Bone marrow (tissue), 2 donors: Measurements from ENCODE around the gene CEP83.
"Not testable (repeated sequence)": the region's sequence is repeated elsewhere in the genome, so short reads cannot be mapped to it uniquely, and the experiment has no call there.

ENCODE experiments used
- DNase-seq, 2 donors: peaks; one replicate each; lab custom pipeline; 2025; lab: John Stamatoyannopoulos, UW

Gene CEP83, protein sequence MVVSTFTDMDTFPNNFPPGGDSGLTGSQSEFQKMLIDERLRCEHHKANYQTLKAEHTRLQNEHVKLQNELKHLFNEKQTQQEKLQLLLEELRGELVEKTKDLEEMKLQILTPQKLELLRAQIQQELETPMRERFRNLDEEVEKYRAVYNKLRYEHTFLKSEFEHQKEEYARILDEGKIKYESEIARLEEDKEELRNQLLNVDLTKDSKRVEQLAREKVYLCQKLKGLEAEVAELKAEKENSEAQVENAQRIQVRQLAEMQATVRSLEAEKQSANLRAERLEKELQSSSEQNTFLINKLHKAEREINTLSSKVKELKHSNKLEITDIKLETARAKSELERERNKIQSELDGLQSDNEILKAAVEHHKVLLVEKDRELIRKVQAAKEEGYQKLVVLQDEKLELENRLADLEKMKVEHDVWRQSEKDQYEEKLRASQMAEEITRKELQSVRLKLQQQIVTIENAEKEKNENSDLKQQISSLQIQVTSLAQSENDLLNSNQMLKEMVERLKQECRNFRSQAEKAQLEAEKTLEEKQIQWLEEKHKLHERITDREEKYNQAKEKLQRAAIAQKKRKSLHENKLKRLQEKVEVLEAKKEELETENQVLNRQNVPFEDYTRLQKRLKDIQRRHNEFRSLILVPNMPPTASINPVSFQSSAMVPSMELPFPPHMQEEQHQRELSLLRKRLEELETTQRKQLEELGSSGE

DNA sequence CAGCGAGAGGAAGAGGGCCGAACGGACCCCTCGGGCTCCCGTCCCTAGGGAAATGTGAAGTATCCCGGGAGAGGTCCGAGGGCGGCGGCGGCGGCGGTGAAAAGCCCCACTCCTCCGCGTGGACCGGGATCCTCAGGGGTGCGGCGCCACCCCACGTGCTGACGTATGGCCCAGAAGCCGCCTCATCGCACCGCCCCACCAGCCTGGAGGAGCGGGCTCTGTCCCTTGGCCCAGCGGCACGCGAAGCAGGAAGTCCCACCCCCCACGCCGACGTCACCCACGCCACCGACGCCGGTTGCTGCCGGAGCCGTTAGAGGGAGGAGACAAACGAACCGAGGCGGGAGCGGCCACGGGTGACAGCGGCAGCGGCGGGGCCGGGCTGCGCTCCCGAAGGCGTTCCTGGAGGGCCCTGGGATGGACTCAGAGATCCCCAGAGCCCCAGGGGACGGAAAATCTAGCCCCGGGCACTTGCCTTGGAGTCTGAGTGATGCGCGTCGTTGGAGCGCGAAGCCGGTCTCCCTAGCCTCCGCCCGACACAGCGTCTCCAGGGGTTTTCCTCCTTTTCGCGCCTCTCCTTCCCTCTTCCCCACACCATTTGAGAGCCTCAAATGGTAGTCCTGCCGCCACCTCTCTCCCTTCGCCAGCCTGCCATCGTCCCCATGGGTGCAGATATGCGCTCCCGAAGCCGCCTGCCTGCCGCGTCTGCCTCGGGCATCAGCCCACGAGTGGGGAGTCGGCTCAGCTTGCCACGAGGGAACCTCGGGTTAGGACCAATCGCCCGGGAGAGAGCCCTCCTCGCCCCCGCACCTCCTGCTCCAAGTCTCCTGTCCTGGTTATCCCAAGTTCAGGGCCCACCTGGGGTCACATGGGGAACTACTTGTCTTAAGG is at the start of gene CEP83:
CEP83 (minus strand) TSS at position 140 of the 888 bp plus-strand sequence. CDS start 47,377 bp downstream, outside the sequence.
- DNase-seq, result peak; percentile 83 to 93

GRCh38 chr12:94509317-94509716 is 49.6 kb upstream of the CEP83 start:
- no peak for DNase-seq

- DNase-seq, result no peak
These were observed 47.8 kb upstream of the CEP83 start for GRCh38 chr12:94507455-94507854.

DNA sequence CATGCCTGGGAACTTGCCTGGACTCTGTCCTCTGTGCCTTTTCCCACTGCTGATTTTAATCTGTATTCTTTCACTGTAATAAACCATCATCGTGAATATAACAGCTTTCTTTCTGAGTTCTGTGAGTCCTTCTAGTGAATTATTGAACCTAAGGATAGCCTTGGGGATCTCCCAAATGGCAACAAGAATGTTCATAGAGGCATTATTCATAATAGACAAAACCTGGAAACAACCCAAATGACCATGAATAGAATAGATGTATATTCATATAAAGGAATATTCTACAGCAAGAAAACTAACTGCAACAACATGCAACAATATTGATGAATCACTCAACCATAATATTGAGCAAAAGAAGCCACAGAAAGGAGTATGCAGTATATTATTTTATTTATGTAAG is 44.7 kb upstream of the CEP83 start:
- no peak for DNase-seq

DNA sequence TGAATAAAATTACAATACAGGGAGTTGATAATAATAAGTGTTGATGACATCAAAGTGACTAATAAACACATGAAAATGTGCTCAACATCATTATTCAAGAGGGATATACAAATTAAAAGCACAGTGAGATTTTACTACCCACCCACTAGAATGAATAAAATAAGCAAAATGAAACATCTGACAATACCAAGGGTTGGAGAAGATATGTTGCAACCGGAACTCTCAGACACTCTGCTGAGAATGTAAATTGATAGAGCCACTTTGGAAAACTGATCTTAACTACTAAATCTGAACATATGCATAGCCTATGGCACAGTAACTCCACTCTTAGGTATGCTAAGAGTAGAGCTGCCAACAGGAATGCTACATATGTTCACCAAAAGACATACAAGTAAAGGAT is 44.0 kb upstream of the CEP83 start:
- DNase-seq, result no peak

DNA sequence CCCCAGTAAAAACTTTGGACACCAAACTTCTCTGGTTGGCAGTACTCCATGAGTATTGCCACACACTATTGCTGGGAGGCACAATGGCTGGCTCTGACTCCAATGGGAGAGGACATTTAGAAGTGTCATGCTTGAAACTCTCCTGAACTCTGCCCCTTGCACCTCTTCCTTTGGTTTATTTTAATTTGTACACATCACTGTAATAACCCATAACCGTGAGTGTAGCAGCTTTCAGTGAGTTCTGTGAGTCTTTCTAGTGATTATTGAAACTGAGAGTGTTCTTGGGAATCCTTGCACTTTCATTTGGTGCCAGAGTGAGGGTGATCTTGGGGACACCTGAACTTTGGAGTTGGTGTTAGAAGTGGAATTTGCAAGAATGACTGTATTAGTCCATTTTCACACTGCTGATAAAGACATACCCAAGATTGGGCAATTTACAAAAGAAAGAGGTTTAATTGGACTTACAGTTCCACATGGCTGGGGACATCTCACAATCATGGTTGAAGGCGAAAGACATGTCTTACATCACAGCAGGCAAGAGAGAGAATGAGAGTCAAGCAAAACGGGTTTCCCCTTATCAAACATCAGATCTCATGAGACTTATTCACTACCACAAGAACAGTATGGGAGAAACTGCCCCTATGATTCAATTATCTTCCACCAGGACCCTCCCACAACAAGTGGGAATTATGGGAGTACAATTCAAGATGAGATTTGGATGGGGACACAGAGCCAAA is 41.3 kb upstream of the CEP83 start:
- no peak for DNase-seq

DNA sequence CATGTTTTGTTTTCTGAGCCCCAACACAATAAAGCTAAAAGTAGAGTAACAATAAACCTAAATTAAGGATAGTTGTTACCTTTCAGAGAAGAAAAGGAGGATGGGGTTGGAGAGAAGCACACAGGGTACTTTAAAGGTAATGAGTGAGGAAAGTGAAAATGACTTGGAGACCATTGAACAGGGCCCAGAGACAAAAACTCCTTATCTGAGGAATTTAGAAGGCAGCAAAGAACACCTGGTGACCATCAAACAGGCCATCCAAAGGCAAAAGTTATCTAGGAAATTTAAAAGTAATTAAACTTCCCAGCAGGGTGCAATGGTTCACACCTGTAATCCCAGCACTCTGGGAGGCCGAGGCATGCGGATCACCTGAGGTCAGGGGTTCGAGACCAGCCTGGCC is 39.0 kb upstream of the CEP83 start:
- DNase-seq, result no peak

DNA sequence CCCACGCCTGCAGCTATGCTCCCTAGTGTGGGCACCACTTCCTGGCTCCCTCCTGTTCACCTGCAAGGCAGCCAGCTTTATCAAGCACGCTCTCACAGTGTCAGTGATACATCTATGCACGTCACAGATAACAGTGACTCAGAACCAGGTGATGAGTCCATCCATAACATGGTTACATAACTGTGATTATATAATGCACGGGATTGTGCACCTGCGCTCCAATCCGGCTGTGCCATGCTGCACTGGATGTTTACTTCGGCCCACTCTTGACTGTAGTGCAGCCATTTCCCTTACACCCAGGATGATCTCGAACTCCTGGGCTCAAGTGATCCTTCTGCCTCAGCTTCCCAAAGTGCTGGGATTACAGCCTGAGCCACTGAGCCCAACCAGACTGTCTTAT is 38.4 kb upstream of the CEP83 start:
- DNase-seq, result no peak

- DNase-seq, result no peak
These were observed 35.9 kb upstream of the CEP83 start for GRCh38 chr12:94495445-94496115.

DNA sequence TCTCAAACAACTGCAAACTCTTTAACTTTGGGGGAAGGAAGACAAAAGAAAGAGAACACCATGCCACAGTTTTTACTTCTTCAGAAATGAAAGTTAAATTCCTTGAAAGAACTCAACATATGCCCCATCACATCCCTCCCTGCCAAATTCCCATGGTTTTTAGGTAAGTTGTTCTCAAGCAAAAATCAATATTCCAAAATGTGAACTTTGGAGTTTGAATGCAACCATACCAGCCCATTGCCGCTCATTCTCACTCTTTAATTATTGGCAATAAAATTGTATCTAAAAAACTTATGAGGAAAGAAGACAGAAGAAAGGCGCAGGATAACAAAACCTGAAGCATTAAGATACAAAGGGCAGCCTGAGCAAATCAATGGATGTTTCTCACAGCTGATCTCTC is 31.8 kb upstream of the CEP83 start:
- no peak for DNase-seq

- DNase-seq, result no peak
These were observed 28.8 kb upstream of the CEP83 start for GRCh38 chr12:94488463-94488862.

- no peak for DNase-seq
These were observed 22.1 kb upstream of the CEP83 start for GRCh38 chr12:94481734-94482133.

DNA sequence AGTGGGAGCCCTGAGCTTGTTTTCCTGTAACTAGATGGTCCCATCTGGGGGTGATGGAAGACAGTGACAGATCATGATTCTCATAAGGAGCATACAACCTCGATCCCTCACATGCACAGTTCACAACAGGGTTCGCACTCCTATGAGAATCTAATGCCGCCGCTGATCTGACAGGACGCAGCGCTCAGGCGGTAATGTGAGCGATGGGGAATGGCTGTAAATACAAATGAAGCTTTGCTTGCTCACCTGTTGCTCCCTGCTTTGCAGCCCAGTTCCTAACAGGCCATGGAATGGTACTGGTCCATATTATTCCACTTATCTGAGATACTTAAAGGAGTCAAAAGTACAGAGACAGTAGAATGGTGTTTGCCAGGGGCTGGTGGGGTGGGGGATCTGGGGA is 9.9 kb upstream of the CEP83 start:
- no peak for DNase-seq

- no peak for DNase-seq
These were observed 921 bp upstream of the CEP83 start for GRCh38 chr12:94460616-94460959.

DNA sequence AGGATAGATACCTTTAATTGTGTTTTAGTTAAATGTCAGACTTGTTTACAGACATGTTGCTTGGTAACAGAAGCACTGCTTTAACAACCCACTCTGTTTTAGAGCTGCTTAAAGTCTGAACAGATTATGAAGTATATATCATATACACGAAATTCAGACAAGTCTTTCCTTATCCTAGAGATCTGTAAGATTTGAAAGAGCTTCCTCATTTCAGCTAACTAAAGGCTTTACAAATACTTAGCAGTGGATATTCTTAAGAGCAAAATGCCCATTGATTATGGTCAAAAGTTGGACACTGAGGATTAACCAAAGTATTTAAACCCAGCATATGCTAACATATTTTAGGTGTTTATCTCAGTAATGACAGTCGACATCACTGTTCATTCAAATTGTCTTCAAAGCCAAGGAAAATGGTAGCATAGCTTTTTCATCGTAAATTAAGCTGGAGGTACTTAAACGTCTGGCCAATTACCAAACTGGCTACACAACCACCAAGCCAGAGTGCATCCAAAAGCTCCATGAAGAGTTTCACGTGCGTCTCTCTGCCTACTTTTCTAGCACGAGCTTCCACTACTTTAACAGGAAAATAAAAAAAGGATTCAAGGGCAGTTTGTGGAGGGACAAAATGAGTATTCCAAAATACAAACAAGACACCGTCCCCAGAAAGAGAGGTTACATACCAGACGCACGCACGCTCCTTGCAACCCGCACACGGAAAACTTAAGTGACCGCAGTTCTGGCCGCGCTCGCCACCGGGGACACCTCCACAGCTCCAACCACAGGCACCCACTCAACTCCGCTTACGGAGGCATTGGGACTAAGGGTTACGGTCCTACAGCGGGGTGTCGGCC is 565 bp downstream of the CEP83 start:
- no peak for DNase-seq

- no peak for DNase-seq
These were observed 2.4 kb downstream of the CEP83 start for GRCh38 chr12:94457311-94457710.

- not testable (repeated sequence) for DNase-seq
These were observed 5.3 kb downstream of the CEP83 start for GRCh38 chr12:94454318-94454717.

DNA sequence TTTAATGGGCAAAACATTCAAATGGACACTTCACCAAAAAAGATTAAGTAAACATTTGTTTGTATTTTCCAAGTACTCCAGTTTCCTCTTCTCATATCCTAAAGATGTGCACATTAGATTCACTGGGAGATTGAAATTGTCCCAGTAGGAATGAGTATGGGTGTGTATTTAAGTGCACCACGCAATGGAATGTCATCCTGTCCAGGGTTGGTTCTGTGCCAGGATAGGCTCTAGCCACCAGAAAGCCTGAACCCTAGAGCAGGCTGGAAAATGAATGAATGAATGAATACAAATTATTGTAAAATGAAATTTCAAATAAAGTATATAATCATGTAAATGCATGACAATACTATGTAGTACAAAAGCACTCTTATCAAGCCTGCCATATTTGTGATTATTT is 14.0 kb downstream of the CEP83 start:
- no peak for DNase-seq

- DNase-seq, result no peak
These were observed 22.4 kb downstream of the CEP83 start for GRCh38 chr12:94437303-94437702.

DNA sequence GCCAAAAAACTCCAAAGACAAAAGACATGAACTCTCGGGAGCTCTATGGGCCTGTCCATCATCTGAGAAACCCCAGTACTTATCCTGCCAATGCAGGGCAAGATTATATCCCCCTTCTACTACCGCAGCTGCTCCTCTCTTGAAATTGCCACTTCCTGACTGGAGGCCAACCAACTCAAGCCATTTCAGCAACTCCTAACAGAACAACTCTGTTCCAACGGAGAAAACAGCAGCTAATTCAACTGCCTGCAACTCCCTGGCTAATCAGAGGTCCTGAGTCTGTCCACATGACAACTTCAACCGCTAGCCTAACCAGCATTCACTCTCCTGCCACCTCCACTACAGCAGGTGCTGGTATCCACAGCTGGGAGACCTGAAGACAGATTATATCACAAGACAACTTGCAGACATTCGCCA is 24.1 kb downstream of the CEP83 start:
- no peak for DNase-seq
